Ecto neural progenitor cell (in vitro differentiated cells): ENCODE results near the gene TAF4B.
"Not testable (repeated sequence)": the region's sequence is repeated elsewhere in the genome, so short reads cannot be mapped to it uniquely, and the experiment has no call there.

Source experiments
- DNase-seq: peaks from one replicate; pipeline ENCODE4 v3.0.0-alpha.2; 2018; ENCODE audit warnings: low spot score

Gene TAF4B

GRCh38 chr18:26237363-26237762 lies 11.1 kb downstream of the TAF4B start:
- DNase-seq: not testable (repeated sequence)

DNA sequence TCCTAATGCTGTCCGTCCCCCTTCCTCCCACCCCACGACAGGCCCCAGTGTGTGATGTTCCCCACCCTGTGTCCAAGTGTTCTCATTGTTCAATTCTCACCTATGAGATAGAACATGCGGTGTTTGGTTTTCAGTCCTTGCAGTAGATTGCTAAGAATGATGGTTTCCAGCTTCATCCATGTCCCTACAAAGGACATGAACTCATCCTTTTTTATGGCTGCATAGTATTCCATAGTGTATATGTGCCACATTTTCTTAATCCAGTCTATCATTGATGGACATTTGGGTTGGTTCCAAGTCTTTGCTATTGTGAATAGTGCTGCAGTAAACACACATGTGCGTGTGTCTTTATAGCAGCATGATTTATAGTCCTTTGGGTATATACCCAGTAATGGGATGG lies 12.5 kb downstream of the TAF4B start:
- DNase-seq: not testable (repeated sequence)

DNA sequence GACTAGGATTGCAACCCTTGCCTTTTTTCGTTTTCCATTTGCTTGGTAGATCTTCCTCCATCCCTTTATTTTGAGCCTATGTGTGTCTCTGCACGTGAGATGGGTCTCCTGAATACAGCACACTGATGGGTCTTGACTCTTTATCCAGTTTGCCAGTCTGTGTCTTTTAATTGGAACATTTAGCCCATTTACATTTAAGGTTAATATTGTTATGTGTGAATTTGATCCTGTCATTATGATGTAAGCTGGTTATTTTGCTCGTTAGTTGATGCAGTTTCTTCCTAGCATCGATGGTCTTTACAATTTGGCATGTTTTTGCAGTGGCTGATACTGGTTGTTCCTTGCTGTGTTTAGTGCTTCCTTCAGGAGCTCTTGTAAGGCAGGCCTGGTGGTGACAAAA lies 16.1 kb downstream of the TAF4B start:
- DNase-seq: not testable (repeated sequence)

- not testable (repeated sequence) for DNase-seq
Measured at GRCh38 chr18:26245434-26245833, 19.2 kb downstream of the TAF4B start.

GRCh38 chr18:26252411-26252810 lies 26.2 kb downstream of the TAF4B start:
- no peak for DNase-seq

DNA sequence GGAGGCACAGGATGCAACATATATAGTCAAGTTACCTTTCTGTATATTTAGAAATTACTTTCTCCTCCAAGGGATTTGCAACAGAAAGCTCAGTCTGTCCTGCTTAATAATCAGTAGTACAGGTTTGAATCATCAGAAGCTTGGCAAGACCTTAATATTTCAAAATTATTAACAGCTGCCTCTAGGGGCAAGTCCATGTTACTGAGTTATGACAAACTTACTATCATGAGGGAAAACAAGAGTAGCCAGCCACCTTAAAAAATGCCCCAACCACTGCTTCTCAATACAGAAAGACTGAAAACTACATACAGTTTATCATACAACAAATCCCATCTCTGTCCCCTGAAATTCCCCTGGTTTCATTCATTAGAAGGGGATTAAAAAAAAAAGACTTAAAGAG lies 28.6 kb downstream of the TAF4B start:
- DNase-seq: not testable (repeated sequence)

GRCh38 chr18:26255695-26256622 lies 29.7 kb downstream of the TAF4B start:
- DNase-seq: no peak

DNA sequence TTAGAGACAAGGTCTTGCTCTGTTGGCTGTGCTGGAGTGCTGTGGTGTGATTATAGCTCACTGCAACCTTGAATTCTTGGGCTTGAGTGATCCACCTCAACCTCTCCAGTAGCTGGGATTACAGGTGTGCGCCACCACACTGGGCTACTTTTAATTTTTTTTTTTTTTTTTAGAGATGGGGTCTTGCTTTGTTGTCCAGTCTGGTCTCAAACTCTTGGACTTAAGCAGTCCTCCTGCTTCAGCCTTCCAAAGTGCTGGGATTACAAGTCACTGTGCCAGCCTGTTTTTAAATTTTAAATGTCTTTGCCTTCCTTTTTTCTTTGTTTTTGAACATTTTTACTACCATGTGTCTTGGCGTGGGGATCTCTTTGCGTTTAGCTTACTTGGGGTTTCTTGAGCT lies 32.5 kb downstream of the TAF4B start:
- DNase-seq: no peak

GRCh38 chr18:26259416-26259815 lies 33.2 kb downstream of the TAF4B start:
- not testable (repeated sequence) for DNase-seq

- no peak for DNase-seq
Measured at GRCh38 chr18:26262156-26262555, 35.9 kb downstream of the TAF4B start.

- DNase-seq: no peak
Measured at GRCh38 chr18:26267357-26267930, 41.2 kb downstream of the TAF4B start.

GRCh38 chr18:26268454-26268853 lies 42.2 kb downstream of the TAF4B start:
- no peak for DNase-seq

DNA sequence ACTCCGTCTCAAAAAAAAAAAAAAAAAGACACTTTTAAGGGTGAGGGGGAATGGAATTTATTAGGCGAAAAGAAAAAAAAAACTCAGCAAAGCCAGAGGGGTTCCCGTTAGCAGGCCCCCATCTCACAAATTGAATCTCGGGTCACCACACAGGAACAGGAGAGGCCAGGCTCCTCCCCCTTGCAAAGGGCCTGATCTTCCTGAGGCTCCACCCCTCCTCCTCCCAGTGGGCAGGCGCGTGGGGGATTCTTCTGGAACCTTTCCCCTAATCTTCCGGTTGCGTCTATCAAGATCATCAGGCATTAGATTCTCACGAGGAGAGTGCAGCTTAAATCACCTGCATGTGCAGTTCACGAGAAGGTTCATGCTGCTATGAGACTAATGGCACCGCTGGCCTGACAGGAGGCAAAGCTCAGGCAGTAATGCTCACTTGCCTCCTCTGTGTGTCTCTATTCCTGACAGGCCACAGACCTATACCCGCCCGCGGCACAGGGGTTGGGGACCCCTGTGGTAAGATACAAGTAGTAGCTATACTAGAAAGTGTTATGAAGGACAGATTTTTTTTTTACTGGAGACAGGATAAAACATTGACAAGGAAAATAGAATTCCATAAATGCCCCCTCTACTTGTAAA lies 45.8 kb downstream of the TAF4B start:
- no peak for DNase-seq

- DNase-seq: no peak
Measured at GRCh38 chr18:26277374-26277773, 51.1 kb downstream of the TAF4B start.

DNA sequence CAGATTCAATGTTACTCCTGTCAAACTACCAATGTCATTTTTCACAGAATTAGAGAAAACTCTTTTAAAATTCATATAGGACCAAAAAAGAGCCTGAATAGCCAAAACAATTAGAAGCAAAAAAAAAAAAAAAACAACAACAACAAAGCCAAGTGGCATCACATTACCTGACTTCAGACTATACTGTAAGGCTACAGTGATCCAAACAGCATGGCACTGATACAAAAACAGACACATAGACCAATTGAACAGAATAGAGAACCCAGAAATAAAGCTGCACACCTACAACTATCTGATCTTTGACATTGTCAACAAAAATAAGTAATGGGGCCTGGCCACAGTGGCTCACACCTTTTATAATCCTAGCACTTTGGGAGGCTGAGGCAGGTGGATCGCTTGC lies 53.2 kb downstream of the TAF4B start:
- no peak for DNase-seq

- DNase-seq: no peak
Measured at GRCh38 chr18:26286008-26286407, 59.8 kb downstream of the TAF4B start.

- DNase-seq: no peak
Measured at GRCh38 chr18:26287644-26288043, 61.4 kb downstream of the TAF4B start.

GRCh38 chr18:26290385-26290784 lies 64.1 kb downstream of the TAF4B start:
- DNase-seq: no peak

DNA sequence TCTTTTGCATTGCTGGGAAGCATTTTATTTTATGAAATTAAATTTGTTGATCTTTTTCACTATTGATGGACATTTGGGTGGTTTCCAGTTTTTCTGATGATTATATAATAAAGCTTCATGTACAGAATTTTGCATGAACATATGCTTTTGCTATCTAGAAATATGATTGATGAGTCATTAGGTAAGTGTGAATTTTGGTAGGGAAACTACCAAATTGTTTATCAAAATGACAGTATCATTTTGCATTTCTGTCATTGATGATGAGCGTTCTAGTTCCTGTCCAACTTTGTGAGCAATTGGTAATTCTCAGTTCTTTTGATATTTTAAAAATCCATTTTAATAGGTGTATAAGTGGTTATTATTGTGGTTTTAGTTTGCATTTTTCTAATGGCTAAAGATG lies 67.7 kb downstream of the TAF4B start:
- DNase-seq: no peak

GRCh38 chr18:26298107-26298506 lies 71.9 kb downstream of the TAF4B start:
- DNase-seq: no peak

GRCh38 chr18:26301681-26302080 lies 75.4 kb downstream of the TAF4B start:
- no peak for DNase-seq

- not testable (repeated sequence) for DNase-seq
Measured at GRCh38 chr18:26303222-26303621, 77.0 kb downstream of the TAF4B start.

GRCh38 chr18:26304511-26304910 lies 78.3 kb downstream of the TAF4B start:
- DNase-seq: no peak
